Measurements from ENCODE around the gene PCYT1A. TPM values are rescaled to one million over a fixed set of nuclear protein-coding genes. Genes with fewer than 3 reads are reported as not detected.
A peak's percentile ranks its signal among the peaks of the same experiment; 100 is the strongest.

The PCYT1A gene
- total and polyA plus RNA-seq, 2 of the 13 experiments (the other 11 are each of a cell fraction or from before 2014, with no cell fraction given), result 26.4 to 45.3 TPM

GRCh38 chr3:196202516-196202970 is 85.0 kb downstream of the PCYT1A start (continued):
- TF ChIP-seq ZNF276 (CRISPR knock-in tag; IDR thresholded peaks at IDR 0.05; ENCODE audit: low read depth) (no peak), EEA1 (CRISPR knock-in tag; IDR thresholded peaks at IDR 0.05; ENCODE audit: borderline replicate concordance) (no peak), KDM2A (CRISPR knock-in tag; IDR thresholded peaks at IDR 0.05; ENCODE audit: borderline replicate concordance, low read depth) (peak; percentile 52), SNRNP70 (IDR thresholded peaks at IDR 0.05; ENCODE audit: low read depth, low read length) (no peak), ZNF660 (CRISPR knock-in tag; IDR thresholded peaks at IDR 0.05; ENCODE audit: borderline replicate concordance, low read depth) (no peak), RXRA (CRISPR knock-in tag; IDR thresholded peaks at IDR 0.05) (no peak), ERF (CRISPR knock-in tag; IDR thresholded peaks at IDR 0.05) (peak; percentile 39; the same call in 1 of the 2 replicates), ZNF546 (CRISPR knock-in tag; conservative IDR thresholded peaks at IDR 0.05) (no peak), RARA (CRISPR knock-in tag; IDR thresholded peaks at IDR 0.05) (no peak), ZNF768 (CRISPR knock-in tag; IDR thresholded peaks at IDR 0.05) (peak; percentile 70; the same call in 1 of the 2 replicates), MLXIP (CRISPR knock-in tag; IDR thresholded peaks at IDR 0.05; ENCODE audit: borderline replicate concordance) (no peak), KAT8 (CRISPR knock-in tag; IDR thresholded peaks at IDR 0.05) (no peak), ZNF552 (CRISPR knock-in tag; IDR thresholded peaks at IDR 0.05; ENCODE audit: borderline replicate concordance) (no peak), NFATC3 (CRISPR knock-in tag; IDR thresholded peaks at IDR 0.05) (no peak), FOSL2 (CRISPR knock-in tag; IDR thresholded peaks at IDR 0.05) (no peak), ISX (CRISPR knock-in tag; conservative IDR thresholded peaks at IDR 0.05) (no peak), PHF5A (CRISPR knock-in tag; IDR thresholded peaks at IDR 0.05; ENCODE audit: low read depth, unreplicated experiment) (no peak), GTF2F1 (IDR thresholded peaks at IDR 0.05; ENCODE audit: low read length) (no peak), ZNF24 (IDR thresholded peaks at IDR 0.05) (no peak), HOXA3 (CRISPR knock-in tag; IDR thresholded peaks at IDR 0.05) (no peak; the same call in 1 of the 2 replicates), FIP1L1 (IDR thresholded peaks at IDR 0.05; ENCODE audit: borderline replicate concordance, insufficient read depth, low read depth, low read length) (no peak), NRL (CRISPR knock-in tag; IDR thresholded peaks at IDR 0.05; ENCODE audit: borderline replicate concordance) (no peak), ARNT (IDR thresholded peaks at IDR 0.05) (no peak), ZBTB3 (CRISPR knock-in tag; IDR thresholded peaks at IDR 0.05; ENCODE audit: borderline replicate concordance, low read depth) (no peak)
- TF ChIP-seq, protein P1, sequence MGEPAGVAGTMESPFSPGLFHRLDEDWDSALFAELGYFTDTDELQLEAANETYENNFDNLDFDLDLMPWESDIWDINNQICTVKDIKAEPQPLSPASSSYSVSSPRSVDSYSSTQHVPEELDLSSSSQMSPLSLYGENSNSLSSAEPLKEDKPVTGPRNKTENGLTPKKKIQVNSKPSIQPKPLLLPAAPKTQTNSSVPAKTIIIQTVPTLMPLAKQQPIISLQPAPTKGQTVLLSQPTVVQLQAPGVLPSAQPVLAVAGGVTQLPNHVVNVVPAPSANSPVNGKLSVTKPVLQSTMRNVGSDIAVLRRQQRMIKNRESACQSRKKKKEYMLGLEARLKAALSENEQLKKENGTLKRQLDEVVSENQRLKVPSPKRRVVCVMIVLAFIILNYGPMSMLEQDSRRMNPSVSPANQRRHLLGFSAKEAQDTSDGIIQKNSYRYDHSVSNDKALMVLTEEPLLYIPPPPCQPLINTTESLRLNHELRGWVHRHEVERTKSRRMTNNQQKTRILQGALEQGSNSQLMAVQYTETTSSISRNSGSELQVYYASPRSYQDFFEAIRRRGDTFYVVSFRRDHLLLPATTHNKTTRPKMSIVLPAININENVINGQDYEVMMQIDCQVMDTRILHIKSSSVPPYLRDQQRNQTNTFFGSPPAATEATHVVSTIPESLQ (CRISPR knock-in tag; conservative IDR thresholded peaks at IDR 0.05), result no peak
- TF ChIP-seq, protein P2, sequence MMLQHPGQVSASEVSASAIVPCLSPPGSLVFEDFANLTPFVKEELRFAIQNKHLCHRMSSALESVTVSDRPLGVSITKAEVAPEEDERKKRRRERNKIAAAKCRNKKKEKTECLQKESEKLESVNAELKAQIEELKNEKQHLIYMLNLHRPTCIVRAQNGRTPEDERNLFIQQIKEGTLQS (CRISPR knock-in tag; IDR thresholded peaks at IDR 0.05), result no peak
